HG02970 (cell line): Measurements from ENCODE around the gene NOP16.
A peak's percentile ranks its signal among the peaks of the same experiment; 100 is the strongest.

ENCODE experiments used
- ATAC-seq: cut with Tn5 transposase; IDR thresholded peaks from one replicate; pipeline ENCODE4 v1.9.1; 2021; ENCODE audit warnings: mild to moderate bottlenecking, moderate library complexity, moderate number of reproducible peaks; ENCODE audit not compliant: unreplicated experiment, low FRiP score

Gene NOP16

DNA sequence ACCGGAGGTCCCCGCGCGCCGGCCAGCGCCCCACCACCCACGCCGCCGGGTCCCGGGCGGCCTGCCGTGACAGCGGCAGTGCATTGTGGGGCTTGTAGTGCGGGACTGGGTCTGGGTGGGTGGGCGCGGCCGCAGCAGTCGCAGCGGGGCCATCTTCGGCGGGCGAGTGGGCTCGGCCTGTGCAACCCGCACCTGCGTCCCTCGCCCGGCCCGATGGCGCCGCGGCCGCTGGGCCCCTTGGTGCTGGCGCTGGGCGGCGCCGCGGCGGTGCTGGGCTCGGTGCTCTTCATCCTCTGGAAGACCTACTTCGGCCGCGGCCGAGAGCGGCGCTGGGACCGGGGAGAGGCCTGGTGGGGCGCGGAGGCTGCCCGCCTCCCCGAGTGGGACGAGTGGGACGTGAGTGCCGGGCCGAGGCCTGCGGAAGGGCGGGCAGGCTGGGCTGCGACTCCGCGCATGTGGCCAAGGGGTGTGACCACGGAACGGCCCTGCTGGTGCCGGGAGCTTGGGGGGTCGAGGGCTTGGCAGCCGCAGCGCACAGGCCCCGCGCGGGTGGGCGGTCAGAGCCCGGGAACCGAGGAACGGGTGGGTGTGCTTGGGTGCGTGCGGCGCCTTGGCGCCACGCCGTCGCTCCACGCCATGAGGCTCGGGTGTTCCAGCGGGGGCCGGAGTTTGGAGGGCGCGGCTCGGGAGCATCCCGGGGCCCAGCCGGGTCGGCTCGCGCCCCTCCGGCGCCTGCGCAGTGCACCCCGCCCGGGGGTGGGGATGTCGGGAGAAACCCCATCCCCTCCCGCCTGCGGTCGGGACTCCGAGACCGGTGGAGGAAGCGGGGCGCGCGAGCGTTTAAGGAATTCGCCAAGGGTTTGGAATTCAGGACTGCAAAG is 22.8 kb downstream of the NOP16 start, which contains the start of gene ARL10:
Gene ARL10 (plus strand): TSS at position 137 of the 881 bp plus-strand sequence. CDS start 77 bp downstream, at position 214.
- ATAC-seq, result no peak

- ATAC-seq, result no peak
Measured at GRCh38 chr5:176364765-176365350, 23.5 kb downstream of the NOP16 start.

DNA sequence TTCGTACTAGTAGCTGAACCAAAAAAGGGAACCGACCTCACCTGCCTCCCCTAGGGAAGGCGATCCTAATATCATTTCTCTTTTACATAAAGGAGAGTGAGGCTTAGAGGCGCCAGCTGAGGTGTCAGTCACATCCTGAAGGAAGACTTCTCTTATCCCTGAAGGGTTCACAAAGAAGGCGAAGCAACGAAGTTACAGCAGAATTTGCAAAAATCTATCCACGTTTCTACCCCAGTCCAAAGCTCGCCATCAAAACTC is 26.2 kb downstream of the NOP16 start:
- ATAC-seq, result no peak

GRCh38 chr5:176361437-176362232 is 26.8 kb downstream of the NOP16 start, which contains the start of gene KIAA1191:
TSS of gene KIAA1191 (minus strand) at chr5:176361764. CDS start at chr5:176359508, 2,256 bp downstream.
- peak; percentile 85 for ATAC-seq

GRCh38 chr5:176360894-176361436 is 27.4 kb downstream of the NOP16 start:
- no peak for ATAC-seq

GRCh38 chr5:176359658-176360057 is 28.7 kb downstream of the NOP16 start:
- ATAC-seq, result no peak

GRCh38 chr5:176356179-176356566 is 32.2 kb downstream of the NOP16 start:
- ATAC-seq, result no peak

DNA sequence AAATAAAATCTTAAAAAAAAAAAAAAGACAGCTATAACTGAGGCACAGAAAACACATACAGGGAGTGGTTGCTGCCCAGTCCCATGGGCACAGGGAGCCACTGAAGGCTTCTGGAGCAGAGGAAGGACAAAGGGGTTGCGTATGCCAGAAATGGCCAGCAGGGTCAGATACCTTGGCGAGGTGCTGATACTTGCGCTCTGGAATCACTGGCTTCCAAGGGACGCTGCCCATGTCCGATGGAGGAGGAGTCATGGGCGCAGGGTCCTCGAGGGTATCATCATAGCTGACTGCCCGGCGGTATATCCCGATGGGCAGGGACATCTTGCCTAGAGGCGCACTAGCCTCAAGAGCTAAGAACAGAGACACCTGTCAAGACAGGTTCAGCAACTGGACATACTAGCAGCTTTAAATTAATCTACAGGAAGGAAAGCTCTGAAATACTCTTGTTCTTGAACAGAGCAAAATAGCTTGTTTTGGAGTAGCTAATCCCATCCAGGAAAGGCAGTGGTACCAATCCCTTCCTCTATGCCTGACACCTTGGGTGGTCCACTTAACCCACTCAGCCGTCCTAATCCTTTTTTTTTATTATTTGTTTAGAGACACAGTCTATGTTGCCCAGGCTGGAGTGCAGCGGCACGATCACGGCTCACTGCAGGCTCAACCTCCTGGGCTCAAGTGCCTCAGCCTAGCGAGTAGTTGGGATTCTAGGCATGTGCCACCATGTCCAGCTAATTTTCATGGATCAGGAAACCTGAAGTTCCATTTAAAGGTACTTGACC is 32.8 kb downstream of the NOP16 start:
- no peak for ATAC-seq

GRCh38 chr5:176353533-176353932 is 34.9 kb downstream of the NOP16 start:
- ATAC-seq, result no peak

GRCh38 chr5:176352116-176352878 is 36.1 kb downstream of the NOP16 start:
- no peak for ATAC-seq

DNA sequence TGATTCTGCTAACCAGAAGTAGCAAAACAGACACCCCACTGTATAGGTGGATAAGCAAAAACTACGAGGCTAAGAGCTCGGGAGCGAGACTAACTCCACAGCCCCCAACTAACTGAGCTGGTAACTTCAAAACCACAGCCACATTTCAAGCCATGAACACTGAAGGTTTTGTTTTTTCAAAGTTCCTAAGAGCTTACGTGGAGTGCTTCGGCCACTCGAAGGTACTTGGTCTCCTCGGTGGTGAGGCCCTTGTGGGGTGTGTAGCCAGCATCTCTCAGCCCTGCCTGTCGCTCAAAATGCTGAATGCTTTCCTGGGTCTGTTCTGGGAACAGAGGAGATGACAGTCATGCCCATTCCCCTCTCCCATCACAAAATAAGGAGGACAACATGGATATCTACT is 38.0 kb downstream of the NOP16 start:
- no peak for ATAC-seq

DNA sequence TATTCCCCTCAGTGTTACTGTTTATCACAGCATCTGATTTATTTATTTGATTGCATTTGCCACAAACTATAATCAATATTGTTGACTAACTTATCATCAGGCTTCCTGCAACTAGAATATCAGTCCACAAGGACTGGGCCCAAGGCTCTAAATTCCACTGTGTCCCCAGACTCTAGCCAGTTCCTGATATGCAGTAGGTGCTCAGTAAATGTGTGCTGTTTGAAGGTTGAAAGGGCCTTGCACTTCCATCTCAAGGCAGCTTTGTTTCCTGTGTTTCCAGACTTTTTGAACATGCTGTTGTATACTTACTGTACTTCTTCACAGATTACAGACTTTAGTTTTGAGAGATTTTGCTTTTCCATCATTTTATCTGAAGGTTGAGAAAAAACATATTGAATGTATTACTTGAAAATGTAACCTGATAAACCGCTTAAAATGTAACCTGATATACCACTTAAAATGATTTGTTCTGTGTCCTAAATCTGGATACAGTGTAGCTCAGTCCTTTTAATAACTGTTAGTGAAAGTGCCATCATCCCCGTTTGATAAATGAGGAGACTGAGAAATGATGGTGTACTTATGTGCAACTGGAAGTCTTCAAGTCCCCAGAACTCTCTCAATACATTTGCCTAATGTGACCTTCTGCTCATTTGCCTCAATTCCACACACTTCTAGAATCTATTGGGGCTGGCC is 45.5 kb downstream of the NOP16 start:
- ATAC-seq, result no peak

DNA sequence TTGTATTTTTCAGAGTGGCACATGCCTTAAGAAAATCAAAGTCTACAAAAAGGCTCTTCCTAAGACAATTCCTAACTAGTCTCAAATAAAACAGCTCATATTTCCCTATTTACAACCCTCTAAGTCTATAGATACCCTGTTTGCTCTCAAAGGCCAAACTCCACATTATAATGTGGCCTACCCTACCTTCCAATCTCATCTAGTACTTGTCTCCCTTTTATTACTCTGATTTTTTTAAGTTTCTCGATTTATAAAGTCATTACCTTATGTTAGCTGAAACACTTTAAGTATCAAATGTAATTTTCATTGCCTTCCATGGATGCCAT is 46.3 kb downstream of the NOP16 start:
- no peak for ATAC-seq

DNA sequence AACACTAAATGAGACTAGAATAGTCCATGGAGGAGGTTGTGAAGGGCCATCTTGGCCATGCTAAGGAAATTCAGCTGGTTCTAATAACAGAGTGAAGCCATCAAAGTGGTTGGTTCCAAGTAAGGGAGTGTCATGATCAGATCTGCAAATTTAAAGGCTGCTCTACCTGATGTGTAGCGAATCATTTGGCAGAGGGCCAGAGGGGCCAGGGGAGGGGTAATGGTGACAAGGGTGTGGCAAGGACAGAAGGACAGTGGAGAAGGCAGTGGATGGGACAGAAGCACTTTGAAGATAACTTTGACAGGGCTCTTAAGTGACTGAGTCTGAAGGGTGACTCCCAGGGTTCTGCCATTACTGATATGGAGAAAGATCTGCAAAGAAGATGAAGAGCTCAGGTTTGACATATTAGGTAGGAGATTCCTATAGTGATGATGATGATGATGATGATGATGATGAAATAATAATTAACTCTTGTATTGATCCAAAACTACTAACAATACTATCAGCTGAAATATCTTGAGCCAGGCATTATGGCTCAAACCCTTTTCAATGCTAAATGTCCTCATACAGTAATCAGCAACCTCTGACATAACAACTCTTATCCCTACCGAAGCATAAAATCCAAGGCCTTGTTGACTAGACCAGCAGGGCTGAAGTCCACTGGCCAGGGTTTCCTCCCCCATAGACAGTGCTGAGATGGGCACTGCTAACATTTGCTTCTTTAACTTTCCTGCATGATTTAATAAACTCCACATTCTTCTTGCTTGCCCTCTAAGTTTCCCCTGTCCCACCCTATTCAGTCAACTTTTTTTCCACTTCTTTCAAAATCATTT is 46.9 kb downstream of the NOP16 start:
- ATAC-seq, result no peak

GRCh38 chr5:176339304-176339703 is 49.1 kb downstream of the NOP16 start:
- ATAC-seq, result no peak

DNA sequence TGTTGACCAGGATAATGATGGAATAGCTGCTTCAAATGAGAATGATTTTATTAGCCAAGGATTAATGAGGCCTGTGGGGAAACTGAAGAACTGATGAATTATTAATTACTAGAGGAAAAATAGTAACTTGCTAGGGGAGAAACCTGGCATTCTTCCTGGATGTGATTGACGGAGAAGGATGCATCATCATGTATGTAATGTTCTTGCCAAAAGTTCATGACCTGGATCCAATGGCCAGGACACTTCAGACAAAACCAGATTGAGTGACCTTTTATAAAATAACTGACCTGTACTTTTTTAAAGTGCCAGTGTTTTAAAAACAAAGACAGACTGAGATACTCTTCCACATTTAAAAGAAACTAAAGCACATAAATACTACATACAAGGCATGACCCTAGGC is 50.5 kb downstream of the NOP16 start:
- ATAC-seq, result no peak

GRCh38 chr5:176334031-176334770 is 54.2 kb downstream of the NOP16 start:
- no peak for ATAC-seq
